ENCODE measurements around the gene TBCB. TPM values are rescaled to one million over a fixed set of nuclear protein-coding genes. Genes with fewer than 3 reads are reported as not detected.
A peak's percentile ranks its signal among the peaks of the same experiment; 100 is the strongest.

TBCB gene
- total RNA-seq, 1 experiment from 2014 or later = 141 TPM

DNA sequence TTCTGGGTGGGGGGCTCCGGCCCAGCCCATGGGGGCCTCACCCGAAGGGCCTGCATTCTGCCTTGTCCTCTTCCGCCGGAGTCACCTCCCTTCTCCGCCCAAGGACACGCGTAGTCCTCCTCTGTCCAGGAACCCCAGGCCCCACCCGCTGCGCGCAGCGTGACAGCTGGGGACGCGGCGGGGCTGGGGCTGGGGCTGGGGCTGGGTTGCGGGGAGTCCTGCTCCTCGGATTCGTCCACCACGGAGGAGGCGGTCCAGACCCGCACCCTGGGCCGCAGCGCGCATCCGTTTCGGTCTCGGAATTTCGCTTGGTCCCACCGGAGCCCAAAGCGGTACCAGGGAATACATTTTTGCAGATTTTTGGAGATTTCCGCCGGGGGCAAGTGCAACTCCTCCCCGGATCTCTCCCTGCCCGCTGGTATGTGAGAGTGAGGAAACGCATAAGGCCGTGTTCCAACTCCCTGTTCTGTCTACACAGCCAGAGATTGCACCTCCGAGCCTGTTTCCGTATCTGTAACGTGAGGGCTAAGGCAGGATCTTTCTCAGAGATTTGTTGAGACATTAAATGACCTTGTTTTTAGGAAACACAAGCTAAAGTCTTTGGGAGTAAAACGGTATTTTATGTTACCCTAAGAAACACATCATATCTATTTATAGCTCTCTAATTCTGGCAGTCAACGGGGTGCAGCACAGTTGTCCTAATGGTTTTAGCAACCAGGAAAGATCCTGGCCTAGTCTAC, 37.3 kb downstream of the TBCB start, which contains the start of gene COX7A1:
Gene COX7A1 (minus strand): TSS at position 96 of the 740 bp plus-strand sequence. CDS start 40 bp downstream, at position 56.
- BruUV-seq (replicated peaks) = no TSS peak
- H3K9me3 ChIP-seq (ENCODE audit: control insufficient read depth in 1 of 2, insufficient read depth in 1 of 2, low read depth in 1 of 2, low read length in 2 of 2) = no peaks in the 10 kb centered on the region
- intact Hi-C loops (cut with micrococcal nuclease) = no loop called here
- no peak within 1 kb of the TSS for H3K27ac ChIP-seq (ENCODE audit: low read depth, low read length)
- ChIA-PET CTCF (no interaction called here), POLR2A (interaction anchor here (1.4 kb wide), 1 partner anchor 8 kb away, joined by 3 read pairs; no protein-coding TSS in a partner anchor), RAD21 (ENCODE audit: low non-redundant PET in 1 of 2, low total read pairs in 2 of 2, uncharacterized antibody in 2 of 2, unreplicated experiment in 2 of 2) (no interaction called here)
- no peaks in the 10 kb centered on the region for H3K9me2 ChIP-seq (ENCODE audit: insufficient read depth)
- peaks cover 10% of the 10 kb centered on the region; the same call in 1 of the 2 replicates for H3K79me2 ChIP-seq (ENCODE audit: insufficient read depth, low read length)
- H3K4me3 ChIP-seq (replicated peaks in 1 of 2; ENCODE audit: low read depth in 1 of 2, low read length in 2 of 2) = no peak within 1 kb of the TSS
- DNase-seq (ENCODE audit: low read depth, low spot score) = no peak
- ATAC-seq = peak; percentile 27; the same call in 1 of the 2 replicates
- no peaks in the 10 kb centered on the region for H3K27me3 ChIP-seq (ENCODE audit: insufficient read depth, low read length)
- H3K4me1 ChIP-seq (ENCODE audit: control insufficient read depth in 1 of 2, insufficient read depth in 2 of 2, low read length in 2 of 2) = no peaks in the 10 kb centered on the region
- no peak within 1 kb of the TSS for H3K4me2 ChIP-seq (ENCODE audit: low read length)
- TF ChIP-seq SP1 (IDR thresholded peaks at IDR 0.05; ENCODE audit: low read depth) (no peak), POLR2A (IDR thresholded peaks at IDR 0.05; ENCODE audit: borderline replicate concordance, extremely low read depth, insufficient read depth, insufficient read length) (no peak), SIN3A (IDR thresholded peaks at IDR 0.05; ENCODE audit: low read depth) (no peak), CEBPB (IDR thresholded peaks at IDR 0.05; ENCODE audit: low read depth) (no peak), POLR2AphosphoS5 (IDR thresholded peaks at IDR 0.05; ENCODE audit: low read depth, low read length) (0 out of 2 replicates have a peak, but pooled peaks have one; percentile 1), FOSL1 (IDR thresholded peaks at IDR 0.05; ENCODE audit: low read depth) (no peak), ATF3 (IDR thresholded peaks at IDR 0.05) (no peak), ELF1 (IDR thresholded peaks at IDR 0.05; ENCODE audit: borderline replicate concordance, low read depth) (no peak)
- no peaks in the 10 kb centered on the region for H4K20me1 ChIP-seq (ENCODE audit: insufficient read depth)
- peaks cover 15 to 36% of the 10 kb centered on the region in 2 experiments for H3K36me3 ChIP-seq (ENCODE audit: control insufficient read depth in 1 of 2, insufficient read depth in 2 of 2, low read length in 2 of 2)
- H2AFZ ChIP-seq (ENCODE audit: low read depth, low read length, poor library complexity, severe bottlenecking) = no peak within 1 kb of the TSS
- H3K9ac ChIP-seq (ENCODE audit: low read length) = no peak within 1 kb of the TSS

- no peaks in the 10 kb centered on the region for H3K4me1 ChIP-seq (ENCODE audit: control insufficient read depth in 1 of 2, insufficient read depth in 2 of 2, low read length in 2 of 2)
- intact Hi-C loops (cut with micrococcal nuclease) = no loop called here
- H3K27ac ChIP-seq (ENCODE audit: low read depth, low read length) = no peak overlapping the region
- ChIA-PET RAD21 (ENCODE audit: low non-redundant PET in 1 of 2, low total read pairs in 2 of 2, uncharacterized antibody in 2 of 2, unreplicated experiment in 2 of 2) (no interaction called here), CTCF (no interaction called here), POLR2A (interaction anchor here (1.4 kb wide), 1 partner anchor 9 kb away, joined by 3 read pairs; no protein-coding TSS in a partner anchor)
- H4K20me1 ChIP-seq (ENCODE audit: insufficient read depth) = no peaks in the 10 kb centered on the region
- no peaks in the 10 kb centered on the region for H3K9me3 ChIP-seq (ENCODE audit: control insufficient read depth in 1 of 2, insufficient read depth in 1 of 2, low read depth in 1 of 2, low read length in 2 of 2)
- no TSS peak for BruUV-seq (replicated peaks)
- H3K36me3 ChIP-seq (ENCODE audit: control insufficient read depth in 1 of 2, insufficient read depth in 2 of 2, low read length in 2 of 2) = peaks cover 15 to 31% of the 10 kb centered on the region in 2 experiments
- no peaks in the 10 kb centered on the region for H3K9me2 ChIP-seq (ENCODE audit: insufficient read depth)
- no peak for DNase-seq (ENCODE audit: low read depth, low spot score)
- H3K4me3 ChIP-seq (replicated peaks in 1 of 2; ENCODE audit: low read depth in 1 of 2, low read length in 2 of 2) = no peak overlapping the region
- no peak overlapping the region for H3K9ac ChIP-seq (ENCODE audit: low read length)
- H3K4me2 ChIP-seq (ENCODE audit: low read length) = no peak overlapping the region
- no peaks in the 10 kb centered on the region for H3K27me3 ChIP-seq (ENCODE audit: insufficient read depth, low read length)
- no peak overlapping the region for H2AFZ ChIP-seq (ENCODE audit: low read depth, low read length, poor library complexity, severe bottlenecking)
- no peak for ATAC-seq
- H3K79me2 ChIP-seq (ENCODE audit: insufficient read depth, low read length) = 0 out of 2 replicates have a peak, but pooled peaks cover 6% of the 10 kb centered on the region
- TF ChIP-seq ZFX (IDR thresholded peaks at IDR 0.05) (no peak), CEBPB (IDR thresholded peaks at IDR 0.05; ENCODE audit: low read depth) (no peak), SP1 (IDR thresholded peaks at IDR 0.05; ENCODE audit: low read depth) (no peak), TCF7L2 (IDR thresholded peaks at IDR 0.05; ENCODE audit: borderline replicate concordance, extremely low read depth, insufficient read depth, insufficient read length) (no peak), YY1 (IDR thresholded peaks at IDR 0.05; ENCODE audit: extremely low read depth, insufficient replicate concordance, low read depth, low read length) (no peak), FOSL1 (IDR thresholded peaks at IDR 0.05; ENCODE audit: low read depth) (no peak), EGR1 (IDR thresholded peaks at IDR 0.05; ENCODE audit: low read depth) (no peak), SRF (IDR thresholded peaks at IDR 0.05; ENCODE audit: low read depth) (no peak), ATF3 (IDR thresholded peaks at IDR 0.05) (no peak), SIN3A (IDR thresholded peaks at IDR 0.05; ENCODE audit: low read depth) (no peak), EZH2phosphoT487 (IDR thresholded peaks at IDR 0.05; ENCODE audit: borderline replicate concordance) (no peak), CBX3 (IDR thresholded peaks at IDR 0.05; ENCODE audit: low read depth) (no peak)
- TF ChIP-seq, protein P1, sequence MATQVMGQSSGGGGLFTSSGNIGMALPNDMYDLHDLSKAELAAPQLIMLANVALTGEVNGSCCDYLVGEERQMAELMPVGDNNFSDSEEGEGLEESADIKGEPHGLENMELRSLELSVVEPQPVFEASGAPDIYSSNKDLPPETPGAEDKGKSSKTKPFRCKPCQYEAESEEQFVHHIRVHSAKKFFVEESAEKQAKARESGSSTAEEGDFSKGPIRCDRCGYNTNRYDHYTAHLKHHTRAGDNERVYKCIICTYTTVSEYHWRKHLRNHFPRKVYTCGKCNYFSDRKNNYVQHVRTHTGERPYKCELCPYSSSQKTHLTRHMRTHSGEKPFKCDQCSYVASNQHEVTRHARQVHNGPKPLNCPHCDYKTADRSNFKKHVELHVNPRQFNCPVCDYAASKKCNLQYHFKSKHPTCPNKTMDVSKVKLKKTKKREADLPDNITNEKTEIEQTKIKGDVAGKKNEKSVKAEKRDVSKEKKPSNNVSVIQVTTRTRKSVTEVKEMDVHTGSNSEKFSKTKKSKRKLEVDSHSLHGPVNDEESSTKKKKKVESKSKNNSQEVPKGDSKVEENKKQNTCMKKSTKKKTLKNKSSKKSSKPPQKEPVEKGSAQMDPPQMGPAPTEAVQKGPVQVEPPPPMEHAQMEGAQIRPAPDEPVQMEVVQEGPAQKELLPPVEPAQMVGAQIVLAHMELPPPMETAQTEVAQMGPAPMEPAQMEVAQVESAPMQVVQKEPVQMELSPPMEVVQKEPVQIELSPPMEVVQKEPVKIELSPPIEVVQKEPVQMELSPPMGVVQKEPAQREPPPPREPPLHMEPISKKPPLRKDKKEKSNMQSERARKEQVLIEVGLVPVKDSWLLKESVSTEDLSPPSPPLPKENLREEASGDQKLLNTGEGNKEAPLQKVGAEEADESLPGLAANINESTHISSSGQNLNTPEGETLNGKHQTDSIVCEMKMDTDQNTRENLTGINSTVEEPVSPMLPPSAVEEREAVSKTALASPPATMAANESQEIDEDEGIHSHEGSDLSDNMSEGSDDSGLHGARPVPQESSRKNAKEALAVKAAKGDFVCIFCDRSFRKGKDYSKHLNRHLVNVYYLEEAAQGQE (IDR thresholded peaks at IDR 0.05; ENCODE audit: low read depth) = no peak
Observed at GRCh38 chr19:36153126-36153525, 37.9 kb downstream of the TBCB start.
